WTC11 (cell line): ENCODE measurements around the gene ING1. TPM values are rescaled to one million over a fixed set of nuclear protein-coding genes. Genes with fewer than 3 reads are reported as not detected.

Experiments
- ATAC-seq: fragments of 200-7000 bp; cut with Tn5 transposase; 2 replicates; pipeline ENCODE4 v1.10.0; 2021; ENCODE audit warnings: mild to moderate bottlenecking, moderate library complexity
- CTCF ChIA-PET: fragments of 300-600 bp; sonication (Branson Sonifier 250); formaldehyde crosslinking; loops from one replicate; lab custom pipeline; 2021; ENCODE audit warnings: antibody characterized with exemption; lab: Charles Lee
- POLR2A ChIA-PET: fragments of 350-600 bp; sonication (Branson Sonifier 250); formaldehyde crosslinking; loops from one replicate; lab custom pipeline; 2021; ENCODE audit warnings: antibody characterized with exemption; lab: Charles Lee
- DNase-seq: peaks from one replicate; pipeline ENCODE4 v3.0.0; 2021; ENCODE audit warnings: low spot score
- H3K27ac Mint-ChIP-seq: 2 replicates; pipeline ENCODE4 v1.8.0; 2021; ENCODE audit warnings: mixed read lengths
- H3K27me3 Mint-ChIP-seq: 2 replicates; pipeline ENCODE4 v1.8.0; 2021; ENCODE audit warnings: low read depth, mild to moderate bottlenecking, moderate library complexity, mixed read lengths
- H3K36me3 Mint-ChIP-seq: 2 replicates; pipeline ENCODE4 v1.8.0; 2021; ENCODE audit warnings: mixed read lengths
- H3K4me1 Mint-ChIP-seq: 2 replicates; pipeline ENCODE4 v1.8.0; 2022; ENCODE audit warnings: mixed read lengths
- H3K4me3 Mint-ChIP-seq: 2 replicates; pipeline ENCODE4 v1.8.0; 2021; ENCODE audit warnings: mild to moderate bottlenecking, moderate library complexity, mixed read lengths
- H3K9me3 Mint-ChIP-seq: 2 replicates; pipeline ENCODE4 v1.8.0; 2021; ENCODE audit warnings: mixed read lengths
- AR ChIP-seq: fragments of 250-450 bp; sonication (Bioruptor Pico); IDR thresholded peaks from 2 replicates; pipeline ENCODE4 v1.9.0; 2021; ENCODE audit warnings: mild to moderate bottlenecking
- CDX4 ChIP-seq: fragments of 250-450 bp; sonication (Bioruptor Pico); IDR thresholded peaks from 2 replicates; pipeline ENCODE4 v1.9.0; 2021; ENCODE audit warnings: moderate library complexity, mild to moderate bottlenecking, inconsistent platforms, borderline replicate concordance
- CREM ChIP-seq: sonication (generic); formaldehyde crosslinking; IDR thresholded peaks from 2 replicates; pipeline ENCODE4 v1.8.1; 2022; ENCODE audit warnings: mild to moderate bottlenecking, missing genetic modification reagents, moderate library complexity
- CTCF ChIP-seq: fragments of 200-600 bp; IDR thresholded peaks from 2 replicates; pipeline ENCODE4 v1.8.0; 2022; ENCODE audit warnings: antibody characterized with exemption
- GABPB1 ChIP-seq: sonication (generic); formaldehyde crosslinking; IDR thresholded peaks from 2 replicates; pipeline ENCODE4 v1.8.1; 2023; ENCODE audit warnings: mild to moderate bottlenecking, missing genetic modification reagents
- NFE2L1 ChIP-seq: sonication (generic); formaldehyde crosslinking; IDR thresholded peaks from 2 replicates; pipeline ENCODE4 v1.8.1; 2023; ENCODE audit warnings: missing genetic modification reagents
- PRDM15 ChIP-seq: sonication (generic); formaldehyde crosslinking; IDR thresholded peaks from 2 replicates; pipeline ENCODE4 v1.8.0; 2022; ENCODE audit warnings: missing genetic modification reagents
- PREB ChIP-seq: sonication (generic); formaldehyde crosslinking; IDR thresholded peaks from 2 replicates; pipeline ENCODE4 v1.8.1; 2022; ENCODE audit warnings: mild to moderate bottlenecking, missing genetic modification reagents, moderate library complexity, borderline replicate concordance
- USF1 ChIP-seq: sonication (generic); formaldehyde crosslinking; IDR thresholded peaks from 2 replicates; pipeline ENCODE4 v1.8.0; 2022; ENCODE audit warnings: mild to moderate bottlenecking, missing genetic modification reagents
- ZNF232 ChIP-seq: sonication (generic); formaldehyde crosslinking; IDR thresholded peaks from 2 replicates; pipeline ENCODE4 v1.8.0; 2022; ENCODE audit warnings: mild to moderate bottlenecking, missing genetic modification reagents
- ZNF263 ChIP-seq: sonication (generic); formaldehyde crosslinking; IDR thresholded peaks from 2 replicates; pipeline ENCODE4 v1.8.1; 2022; ENCODE audit warnings: low read depth, mild to moderate bottlenecking, moderate library complexity, missing genetic modification reagents
- total RNA-seq: library from RNA; stranded (reverse); gene quantifications from 3 replicates; pipeline ENCODE4 v1.2.3, GENCODE V29; 2021

Gene ING1
- total RNA-seq, 1 experiment from 2014 or later, result 26.2 TPM

- TF ChIP-seq CTCF (no peak), CREM (CRISPR knock-in tag) (no peak), NFE2L1 (CRISPR knock-in tag) (no peak), ZNF263 (CRISPR knock-in tag) (no peak), CDX4 (CRISPR knock-in tag) (no peak), USF1 (CRISPR knock-in tag) (no peak), GABPB1 (no peak), ZNF232 (CRISPR knock-in tag) (no peak), PRDM15 (CRISPR knock-in tag) (no peak), AR (CRISPR knock-in tag) (no peak), PREB (no peak)
- ChIA-PET CTCF (no interaction called here), POLR2A (no interaction called here)
- no peak for DNase-seq
- peaks cover 4% of the 10 kb centered on the region; the same call in 1 of the 2 replicates for H3K9me3 Mint-ChIP-seq
- H3K4me1 Mint-ChIP-seq, result no peaks in the 10 kb centered on the region
- peaks cover 56% of the 10 kb centered on the region for H3K36me3 Mint-ChIP-seq
- no peak for ATAC-seq
- no peaks in the 10 kb centered on the region; the same call in 1 of the 2 replicates for H3K27me3 Mint-ChIP-seq
- no peak overlapping the region for H3K27ac Mint-ChIP-seq
- H3K4me3 Mint-ChIP-seq, result no peak overlapping the region
Measured at GRCh38 chr13:110676595-110677587, 36.6 kb upstream of the ING1 start.
